ENCODE measurements around the gene KLC4.

Gene KLC4
- 36.8 to 40.9 reads per million in 2 donors for total RNA-seq

GRCh38 chr6:43059168-43060033, at the start of gene KLC4, which contains the start of gene MRPL2:
Gene KLC4, plus strand, starts transcription at chr6:43059631. Its CDS starts 1,705 bp downstream, at chr6:43061336.
Gene MRPL2, minus strand, starts transcription at chr6:43059434. Its CDS starts 53 bp downstream, at chr6:43059381.
- peak; percentile 85 for DNase-seq

- no peak for DNase-seq
Observed at GRCh38 chr6:43011207-43011606, 48.2 kb upstream of the KLC4 start.

GRCh38 chr6:43012364-43012763, 47.1 kb upstream of the KLC4 start:
- DNase-seq = no peak

- no peak for DNase-seq
Observed at GRCh38 chr6:43013097-43013842, 46.2 kb upstream of the KLC4 start.

- peak; percentile 81 for DNase-seq
Observed at GRCh38 chr6:43013843-43014433, 45.5 kb upstream of the KLC4 start, which contains the start of the genes KLHDC3 and MEA1. Gene KLHDC3, plus strand, starts transcription at chr6:43014249. Its CDS starts 2,944 bp downstream, at chr6:43017193. Gene MEA1, minus strand, starts transcription at chr6:43013946. Its CDS starts 133 bp downstream, at chr6:43013813.

- no peak for DNase-seq
Observed at GRCh38 chr6:43014434-43014909, 45.0 kb upstream of the KLC4 start.

- DNase-seq = no peak
Observed at GRCh38 chr6:43016176-43016942, 43.1 kb upstream of the KLC4 start.

GRCh38 chr6:43016943-43017334, 42.5 kb upstream of the KLC4 start:
- DNase-seq = no peak

- no peak for DNase-seq
Observed at GRCh38 chr6:43019152-43019551, 40.3 kb upstream of the KLC4 start.

- no peak for DNase-seq
Observed at GRCh38 chr6:43020052-43020705, 39.3 kb upstream of the KLC4 start.

- no peak for DNase-seq
Observed at GRCh38 chr6:43020847-43021246, 38.6 kb upstream of the KLC4 start.

GRCh38 chr6:43021270-43022047, 38.0 kb upstream of the KLC4 start, which contains the start of gene RRP36:
Gene RRP36, plus strand, starts transcription at chr6:43021623. Its CDS starts 32 bp downstream, at chr6:43021655.
- DNase-seq = peak; percentile 37

- no peak for DNase-seq
Observed at GRCh38 chr6:43024436-43024835, 35.0 kb upstream of the KLC4 start.

- DNase-seq = no peak
Observed at GRCh38 chr6:43026365-43026764, 33.1 kb upstream of the KLC4 start.

- DNase-seq = no peak
Observed at GRCh38 chr6:43029120-43029519, 30.3 kb upstream of the KLC4 start.

- DNase-seq = no peak
Observed at GRCh38 chr6:43032326-43032725, 27.1 kb upstream of the KLC4 start.

- DNase-seq = no peak
Observed at GRCh38 chr6:43033496-43034189, 25.8 kb upstream of the KLC4 start.

- DNase-seq = no peak
Observed at GRCh38 chr6:43034190-43034525, 25.3 kb upstream of the KLC4 start.

- DNase-seq = no peak
Observed at GRCh38 chr6:43035495-43036194, 23.8 kb upstream of the KLC4 start.

GRCh38 chr6:43036712-43037111, 22.7 kb upstream of the KLC4 start:
- no peak for DNase-seq

All from activated gamma-delta T cell (primary cell).